ENCODE measurements around the gene NAPA. TPM values are rescaled to one million over a fixed set of nuclear protein-coding genes. Genes with fewer than 3 reads are reported as not detected.

The NAPA gene
- total RNA-seq, 1 experiment from 2014 or later: 158 TPM

- Mint-ChIP-seq H3K36me3 (ENCODE audit: insufficient read depth, unreplicated experiment) (peaks cover 25% of the 10 kb centered on the region), H3K4me1 (ENCODE audit: low read depth, unreplicated experiment) (no peaks in the 10 kb centered on the region), H3K9me3 (ENCODE audit: low read depth, unreplicated experiment) (no peaks in the 10 kb centered on the region), H3K27me3 (ENCODE audit: unreplicated experiment) (no peaks in the 10 kb centered on the region), H3K27ac (ENCODE audit: unreplicated experiment) (no peak overlapping the region), H3K4me3 (ENCODE audit: low read depth, unreplicated experiment) (no peak overlapping the region)
- TF ChIP-seq CTCF (IDR thresholded peaks at IDR 0.05; ENCODE audit: unreplicated experiment): no peak
- CTCF ChIA-PET: no interaction called here
- no TSS peak for BruUV-seq (replicated peaks)
- intact Hi-C loops (cut with micrococcal nuclease; ENCODE audit: unreplicated experiment): no loop called here
- DNase-seq: no peak
Measured at GRCh38 chr19:47497821-47498520, 16.9 kb downstream of the NAPA start.

- Mint-ChIP-seq H3K4me1 (ENCODE audit: low read depth, unreplicated experiment) (no peaks in the 10 kb centered on the region), H3K27ac (ENCODE audit: unreplicated experiment) (no peak overlapping the region), H3K9me3 (ENCODE audit: low read depth, unreplicated experiment) (no peaks in the 10 kb centered on the region), H3K36me3 (ENCODE audit: insufficient read depth, unreplicated experiment) (peaks cover 26% of the 10 kb centered on the region), H3K27me3 (ENCODE audit: unreplicated experiment) (no peaks in the 10 kb centered on the region), H3K4me3 (ENCODE audit: low read depth, unreplicated experiment) (no peak overlapping the region)
- BruUV-seq (replicated peaks): no TSS peak
- DNase-seq: no peak
- CTCF ChIA-PET: no interaction called here
- intact Hi-C loops (cut with micrococcal nuclease; ENCODE audit: unreplicated experiment): no loop called here
- no peak for TF ChIP-seq CTCF (IDR thresholded peaks at IDR 0.05; ENCODE audit: unreplicated experiment)
Measured at GRCh38 chr19:47497050-47497766, 17.7 kb downstream of the NAPA start.

- Mint-ChIP-seq H3K27ac (ENCODE audit: unreplicated experiment) (peak overlapping the region; percentile 20), H3K4me1 (ENCODE audit: low read depth, unreplicated experiment) (no peaks in the 10 kb centered on the region), H3K27me3 (ENCODE audit: unreplicated experiment) (no peaks in the 10 kb centered on the region), H3K36me3 (ENCODE audit: insufficient read depth, unreplicated experiment) (peaks cover 41% of the 10 kb centered on the region), H3K9me3 (ENCODE audit: low read depth, unreplicated experiment) (no peaks in the 10 kb centered on the region), H3K4me3 (ENCODE audit: low read depth, unreplicated experiment) (no peak overlapping the region)
- BruUV-seq (replicated peaks): no TSS peak
- TF ChIP-seq CTCF (IDR thresholded peaks at IDR 0.05; ENCODE audit: unreplicated experiment): no peak
- intact Hi-C loops (cut with micrococcal nuclease; ENCODE audit: unreplicated experiment): no loop called here
- no peak for DNase-seq
- CTCF ChIA-PET: interaction anchor here (0.5 kb wide), 1 partner anchor 1852 kb away, joined by 8 read pairs; no protein-coding TSS in a partner anchor
Measured at GRCh38 chr19:47495478-47496372, 19.1 kb downstream of the NAPA start.

GRCh38 chr19:47494729-47495128 is 20.1 kb downstream of the NAPA start:
- Mint-ChIP-seq H3K27me3 (ENCODE audit: unreplicated experiment) (no peaks in the 10 kb centered on the region), H3K9me3 (ENCODE audit: low read depth, unreplicated experiment) (no peaks in the 10 kb centered on the region), H3K36me3 (ENCODE audit: insufficient read depth, unreplicated experiment) (peaks cover 50% of the 10 kb centered on the region), H3K4me1 (ENCODE audit: low read depth, unreplicated experiment) (no peaks in the 10 kb centered on the region), H3K4me3 (ENCODE audit: low read depth, unreplicated experiment) (no peak overlapping the region), H3K27ac (ENCODE audit: unreplicated experiment) (no peak overlapping the region)
- intact Hi-C loops (cut with micrococcal nuclease; ENCODE audit: unreplicated experiment): no loop called here
- no peak for DNase-seq
- CTCF ChIA-PET: interaction anchor here (0.6 kb wide), 1 partner anchor 160 kb away, joined by 3 read pairs; no protein-coding TSS in a partner anchor
- no TSS peak for BruUV-seq (replicated peaks)
- no peak for TF ChIP-seq CTCF (IDR thresholded peaks at IDR 0.05; ENCODE audit: unreplicated experiment)
